PFSK-1 (cell line): ENCODE data around the gene VSTM2A.

Experiments used
- POLR2AphosphoS5 ChIP-seq: IDR thresholded peaks from 2 replicates; pipeline ENCODE4 v1.6.1; 2012; ENCODE audit warnings: low read depth, mild to moderate bottlenecking, control low read depth, low read length, moderate library complexity
- TF ChIP-seq, protein P1 (sequence below), 2 experiments: IDR thresholded peaks; 2 replicates each; pipeline versions ENCODE4 v1.6.1 to v1.8.0; 2011 to 2012; ENCODE audit warnings: low read depth in 2 of 2, low read length in 2 of 2, control low read depth in 1 of 2, inconsistent platforms in 1 of 2, mild to moderate bottlenecking in 1 of 2, moderate library complexity in 1 of 2; ENCODE audit not compliant: insufficient read depth in 1 of 2

- TF ChIP-seq POLR2AphosphoS5 = no peak
- TF ChIP-seq, protein P1, sequence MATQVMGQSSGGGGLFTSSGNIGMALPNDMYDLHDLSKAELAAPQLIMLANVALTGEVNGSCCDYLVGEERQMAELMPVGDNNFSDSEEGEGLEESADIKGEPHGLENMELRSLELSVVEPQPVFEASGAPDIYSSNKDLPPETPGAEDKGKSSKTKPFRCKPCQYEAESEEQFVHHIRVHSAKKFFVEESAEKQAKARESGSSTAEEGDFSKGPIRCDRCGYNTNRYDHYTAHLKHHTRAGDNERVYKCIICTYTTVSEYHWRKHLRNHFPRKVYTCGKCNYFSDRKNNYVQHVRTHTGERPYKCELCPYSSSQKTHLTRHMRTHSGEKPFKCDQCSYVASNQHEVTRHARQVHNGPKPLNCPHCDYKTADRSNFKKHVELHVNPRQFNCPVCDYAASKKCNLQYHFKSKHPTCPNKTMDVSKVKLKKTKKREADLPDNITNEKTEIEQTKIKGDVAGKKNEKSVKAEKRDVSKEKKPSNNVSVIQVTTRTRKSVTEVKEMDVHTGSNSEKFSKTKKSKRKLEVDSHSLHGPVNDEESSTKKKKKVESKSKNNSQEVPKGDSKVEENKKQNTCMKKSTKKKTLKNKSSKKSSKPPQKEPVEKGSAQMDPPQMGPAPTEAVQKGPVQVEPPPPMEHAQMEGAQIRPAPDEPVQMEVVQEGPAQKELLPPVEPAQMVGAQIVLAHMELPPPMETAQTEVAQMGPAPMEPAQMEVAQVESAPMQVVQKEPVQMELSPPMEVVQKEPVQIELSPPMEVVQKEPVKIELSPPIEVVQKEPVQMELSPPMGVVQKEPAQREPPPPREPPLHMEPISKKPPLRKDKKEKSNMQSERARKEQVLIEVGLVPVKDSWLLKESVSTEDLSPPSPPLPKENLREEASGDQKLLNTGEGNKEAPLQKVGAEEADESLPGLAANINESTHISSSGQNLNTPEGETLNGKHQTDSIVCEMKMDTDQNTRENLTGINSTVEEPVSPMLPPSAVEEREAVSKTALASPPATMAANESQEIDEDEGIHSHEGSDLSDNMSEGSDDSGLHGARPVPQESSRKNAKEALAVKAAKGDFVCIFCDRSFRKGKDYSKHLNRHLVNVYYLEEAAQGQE (IDR thresholded peaks at IDR 0.05; ENCODE audit: insufficient read depth in 1 of 2, low read depth in 2 of 2, low read length in 2 of 2) = no peak
These were observed 12.6 kb upstream of the VSTM2A start for GRCh38 chr7:54529568-54529967.
